HL-60 (cell line): Measurements from ENCODE around the gene EMC6.

Source experiments
- POLR2AphosphoS5 ChIP-seq: IDR thresholded peaks from 2 replicates; pipeline ENCODE4 v1.6.1; 2012; ENCODE audit warnings: low read depth
- SPI1 ChIP-seq: IDR thresholded peaks from 2 replicates; pipeline ENCODE4 v1.6.1; 2012; ENCODE audit warnings: low read depth, mild to moderate bottlenecking, borderline replicate concordance
- TF ChIP-seq, protein P1 (sequence below): IDR thresholded peaks from one replicate; pipeline ENCODE4 v1.5.1; 2011; ENCODE audit warnings: low read length, control low read depth, inconsistent platforms; ENCODE audit not compliant: insufficient read depth
- TF ChIP-seq, protein P2 (sequence below): IDR thresholded peaks from 2 replicates; pipeline ENCODE4 v1.6.1; 2012; ENCODE audit warnings: low read depth; ENCODE audit not compliant: insufficient replicate concordance

DNA sequence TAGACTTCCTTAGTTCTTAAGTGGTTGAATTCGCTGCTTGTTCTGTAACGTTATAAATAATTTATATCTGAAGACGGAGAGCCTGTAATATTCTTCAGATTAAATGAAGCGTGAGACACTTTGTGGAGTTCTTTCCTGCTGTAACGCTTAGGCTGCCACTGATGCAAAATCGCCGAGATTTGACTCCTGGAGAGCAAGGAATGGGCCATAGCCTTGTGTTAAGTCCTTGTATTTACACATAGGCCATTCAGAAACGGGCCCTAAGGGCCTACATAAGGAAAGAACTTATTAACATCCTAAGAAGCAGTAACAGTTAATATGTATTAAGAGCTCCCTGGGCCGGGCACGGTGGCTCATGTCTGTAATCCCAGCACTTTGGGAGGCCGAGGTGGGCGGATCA is 936 bp downstream of the EMC6 start:
- TF ChIP-seq, protein P1, sequence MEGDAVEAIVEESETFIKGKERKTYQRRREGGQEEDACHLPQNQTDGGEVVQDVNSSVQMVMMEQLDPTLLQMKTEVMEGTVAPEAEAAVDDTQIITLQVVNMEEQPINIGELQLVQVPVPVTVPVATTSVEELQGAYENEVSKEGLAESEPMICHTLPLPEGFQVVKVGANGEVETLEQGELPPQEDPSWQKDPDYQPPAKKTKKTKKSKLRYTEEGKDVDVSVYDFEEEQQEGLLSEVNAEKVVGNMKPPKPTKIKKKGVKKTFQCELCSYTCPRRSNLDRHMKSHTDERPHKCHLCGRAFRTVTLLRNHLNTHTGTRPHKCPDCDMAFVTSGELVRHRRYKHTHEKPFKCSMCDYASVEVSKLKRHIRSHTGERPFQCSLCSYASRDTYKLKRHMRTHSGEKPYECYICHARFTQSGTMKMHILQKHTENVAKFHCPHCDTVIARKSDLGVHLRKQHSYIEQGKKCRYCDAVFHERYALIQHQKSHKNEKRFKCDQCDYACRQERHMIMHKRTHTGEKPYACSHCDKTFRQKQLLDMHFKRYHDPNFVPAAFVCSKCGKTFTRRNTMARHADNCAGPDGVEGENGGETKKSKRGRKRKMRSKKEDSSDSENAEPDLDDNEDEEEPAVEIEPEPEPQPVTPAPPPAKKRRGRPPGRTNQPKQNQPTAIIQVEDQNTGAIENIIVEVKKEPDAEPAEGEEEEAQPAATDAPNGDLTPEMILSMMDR = no peak
- TF ChIP-seq, protein P2, sequence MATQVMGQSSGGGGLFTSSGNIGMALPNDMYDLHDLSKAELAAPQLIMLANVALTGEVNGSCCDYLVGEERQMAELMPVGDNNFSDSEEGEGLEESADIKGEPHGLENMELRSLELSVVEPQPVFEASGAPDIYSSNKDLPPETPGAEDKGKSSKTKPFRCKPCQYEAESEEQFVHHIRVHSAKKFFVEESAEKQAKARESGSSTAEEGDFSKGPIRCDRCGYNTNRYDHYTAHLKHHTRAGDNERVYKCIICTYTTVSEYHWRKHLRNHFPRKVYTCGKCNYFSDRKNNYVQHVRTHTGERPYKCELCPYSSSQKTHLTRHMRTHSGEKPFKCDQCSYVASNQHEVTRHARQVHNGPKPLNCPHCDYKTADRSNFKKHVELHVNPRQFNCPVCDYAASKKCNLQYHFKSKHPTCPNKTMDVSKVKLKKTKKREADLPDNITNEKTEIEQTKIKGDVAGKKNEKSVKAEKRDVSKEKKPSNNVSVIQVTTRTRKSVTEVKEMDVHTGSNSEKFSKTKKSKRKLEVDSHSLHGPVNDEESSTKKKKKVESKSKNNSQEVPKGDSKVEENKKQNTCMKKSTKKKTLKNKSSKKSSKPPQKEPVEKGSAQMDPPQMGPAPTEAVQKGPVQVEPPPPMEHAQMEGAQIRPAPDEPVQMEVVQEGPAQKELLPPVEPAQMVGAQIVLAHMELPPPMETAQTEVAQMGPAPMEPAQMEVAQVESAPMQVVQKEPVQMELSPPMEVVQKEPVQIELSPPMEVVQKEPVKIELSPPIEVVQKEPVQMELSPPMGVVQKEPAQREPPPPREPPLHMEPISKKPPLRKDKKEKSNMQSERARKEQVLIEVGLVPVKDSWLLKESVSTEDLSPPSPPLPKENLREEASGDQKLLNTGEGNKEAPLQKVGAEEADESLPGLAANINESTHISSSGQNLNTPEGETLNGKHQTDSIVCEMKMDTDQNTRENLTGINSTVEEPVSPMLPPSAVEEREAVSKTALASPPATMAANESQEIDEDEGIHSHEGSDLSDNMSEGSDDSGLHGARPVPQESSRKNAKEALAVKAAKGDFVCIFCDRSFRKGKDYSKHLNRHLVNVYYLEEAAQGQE = no peak
- TF ChIP-seq POLR2AphosphoS5 = no peak
- TF ChIP-seq SPI1 = no peak
